Pancreas (tissue), 10 donors: ENCODE data around the gene C2orf92. TPM values are rescaled to one million over a fixed set of nuclear protein-coding genes. Genes with fewer than 3 reads are reported as not detected.
A peak's percentile ranks its signal among the peaks of the same experiment; 100 is the strongest.

Source experiments
- ATAC-seq, 4 donors: fragments of 200-7000 bp; cut with Tn5 transposase; one replicate each; pipeline versions ENCODE4 v1.8.0 to v1.9.1; 2020; ENCODE audit warnings: mild to moderate bottlenecking in 4 of 4, moderate library complexity in 4 of 4
- DNase-seq, 6 donors: peaks; one replicate each; pipeline ENCODE4 v3.0.0-alpha.2; 2020
- FAIRE-seq: peaks from 2 replicates; lab custom pipeline; 2012; peaks lifted over from hg19 to GRCh38; lab: Jason Lieb, UNC
- H3K27ac ChIP-seq, 4 donors: fragments of 200-600 bp; sonication (generic); 1 replicate in 3 of 4; 2 replicates in 1 of 4; pipeline versions ENCODE4 v1.5.0 to v1.8.0; 2020
- H3K27me3 ChIP-seq, 4 donors: fragments of 200-600 bp; one replicate each; pipeline ENCODE4 v1.8.0; 2021
- H3K36me3 ChIP-seq, 3 donors: fragments of 200-600 bp; sonication (generic) in 1 of 3; one replicate each; pipeline versions ENCODE4 v1.5.0 to v1.8.0; 2020 to 2021
- H3K4me1 ChIP-seq, 3 donors: fragments of 200-600 bp; one replicate each; pipeline ENCODE4 v1.8.0; 2021
- H3K4me3 ChIP-seq, 4 donors: fragments of 200-600 bp; sonication (generic) in 2 of 4; one replicate each; pipeline versions ENCODE4 v1.5.0 to v1.8.0; 2020 to 2021
- H3K9me3 ChIP-seq, 4 donors: fragments of 200-600 bp; one replicate each; pipeline ENCODE4 v1.8.0; 2021
- CTCF ChIP-seq, 4 donors: fragments of 200-600 bp; sonication (generic) in 3 of 4; IDR thresholded peaks; one replicate each; pipeline versions ENCODE4 v1.5.0 to v1.8.0; 2021; ENCODE audit warnings: antibody characterized with exemption in 4 of 4
- WGBS, 2 donors: extraction: QIAGEN DNeasy Blood & Tissue Kit; methylation state at CpG; one replicate each; pipeline ENCODE4 v1.1.7; 2013; 5-methylcytosine and 5-hydroxymethylcytosine counted together
- intact Hi-C, 3 donors: fragments of 100-400 bp; cut with DNase I; formaldehyde crosslinking; loops; one replicate each; pipeline versions ENCODE4 v1.11.1 to v1.14.2; 2022
- polyA plus RNA-seq, 2 donors: library from polyadenylated mRNA; stranded (reverse); fragments of 200-250 nt; gene quantifications; one replicate each; pipeline ENCODE4 v1.2.3, GENCODE V29; 2013
- total RNA-seq, 6 donors: library from RNA; stranded (reverse); fragmentation: NEBNext Ultra II Directional in 4 of 6; extraction: Animal tissue kit (Norgen Biotek cat#: 25700) in 4 of 6; gene quantifications; one replicate each; pipeline versions ENCODE4 v1.2.1 to v1.2.4, GENCODE V29; 2021 to 2023
- donor health status: healthy with polysubstance abuse.
- donor health status: DM: no; HTN: no; CAD: no; lungs with moderate emphysema.
- donor health status: DM: no; HTN: no; CAD: no.
- donor health status: control.
- donor health status: control.
- donor health status: Bipolar disorder and iron deficiency.
- donor health status: DM: yes; HTN: yes; CAD: no.
- donor health status: DM: no; HTN: no; CAD: no.
- donor health status: DM: no; HTN: no; CAD: no.
- donor health status: DM: yes; HTN: yes; CAD: no.

The C2orf92 gene
- total and polyA plus RNA-seq, 8 donors: 4.1 to 42.6 (median 7.9) TPM

GRCh38 chr2:97662895-97663625 lies 6.5 kb upstream of the C2orf92 start:
- FAIRE-seq (no peak), DNase-seq (peak; percentile 65 to 86 (median 72)), ATAC-seq (peak; percentile 17 to 46 (median 34))
- no peaks in the 10 kb centered on the region for H3K9me3 ChIP-seq
- H3K4me3 ChIP-seq: peak overlapping the region; percentile 80 to 88 (median 82)
- H3K4me1 ChIP-seq: peaks cover 5 to 15% (median 13%) of the 10 kb centered on the region in 3 donors
- no peak for TF ChIP-seq CTCF (IDR thresholded peaks at IDR 0.05)
- H3K27me3 ChIP-seq: no peaks in the 10 kb centered on the region
- H3K36me3 ChIP-seq: peaks cover 0 to 12% (median 7%) of the 10 kb centered on the region in 3 donors
- intact Hi-C loops: no loop called here
- peak overlapping the region; percentile 88 to 99 (median 97) for H3K27ac ChIP-seq
- 0 to 1% methylated on average over 24 of the region's 24 CpGs for WGBS, 2 donors

GRCh38 chr2:97663626-97663961 lies 5.9 kb upstream of the C2orf92 start:
- H3K4me1 ChIP-seq: peaks cover 5 to 15% (median 13%) of the 10 kb centered on the region in 3 donors
- H3K27me3 ChIP-seq: no peaks in the 10 kb centered on the region
- no peak for FAIRE-seq
- DNase-seq: no peak
- peak overlapping the region; percentile 80 to 88 (median 82) for H3K4me3 ChIP-seq
- peaks cover 0 to 6% (median 6%) of the 10 kb centered on the region in 3 donors for H3K36me3 ChIP-seq
- TF ChIP-seq CTCF (IDR thresholded peaks at IDR 0.05): no peak
- H3K27ac ChIP-seq: peak overlapping the region; percentile 88 to 99 (median 97)
- 0 to 1% methylated on average over 6 to 46 of the region's 46 CpGs for WGBS, 2 donors
- H3K9me3 ChIP-seq: no peaks in the 10 kb centered on the region
- ATAC-seq: no peak
- intact Hi-C loops: no loop called here

GRCh38 chr2:97663962-97664635 lies 5.4 kb upstream of the C2orf92 start, which contains the start of gene ACTR1B:
ACTR1B (minus strand) TSS chr2:97664044; CDS start chr2:97663890, 154 bp downstream.
- DNase-seq: peak; percentile 96 to 99 (median 98)
- TF ChIP-seq CTCF (IDR thresholded peaks at IDR 0.05): peak in 3 of 4 donors; percentile 8 to 29 (median 28)
- Histone ChIP-seq H3K4me1 (peaks cover 5 to 15% (median 13%) of the 10 kb centered on the region in 3 donors), H3K27me3 (no peaks in the 10 kb centered on the region), H3K27ac (peak within 1 kb of the TSS; percentile 88 to 99 (median 97)), H3K36me3 (peaks cover 0 to 1% (median 1%) of the 10 kb centered on the region in 3 donors), H3K4me3 (peak within 1 kb of the TSS; percentile 80 to 88 (median 82)), H3K9me3 (no peaks in the 10 kb centered on the region)
- peak; percentile 93 to 98 (median 94) for ATAC-seq
- FAIRE-seq: no peak
- intact Hi-C loops: no loop called here
- 0% methylated on average over 55 to 60 of the region's 60 CpGs for WGBS, 2 donors

- peak overlapping the region; percentile 88 to 99 (median 97) for H3K27ac ChIP-seq
- H3K4me1 ChIP-seq: peaks cover 5 to 15% (median 13%) of the 10 kb centered on the region in 3 donors
- DNase-seq (peak in 1 of 6 donors; percentile 38), ATAC-seq (peak in 1 of 4 donors; percentile 5), FAIRE-seq (no peak)
- no peak for TF ChIP-seq CTCF (IDR thresholded peaks at IDR 0.05)
- H3K4me3 ChIP-seq: peak overlapping the region; percentile 28 to 88 (median 81)
- WGBS, 2 donors: 4 to 5% methylated on average over 21 of the region's 21 CpGs
- intact Hi-C loops: no loop called here
- H3K36me3 ChIP-seq: no peaks in the 10 kb centered on the region
- no peaks in the 10 kb centered on the region for H3K27me3 ChIP-seq
- H3K9me3 ChIP-seq: no peaks in the 10 kb centered on the region
Observed at GRCh38 chr2:97664636-97664970, 4.9 kb upstream of the C2orf92 start.
